ENCODE results near the gene HS3ST5. TPM values are rescaled to one million over a fixed set of nuclear protein-coding genes. Genes with fewer than 3 reads are reported as not detected.

HS3ST5 gene
- total and polyA plus RNA-seq, 2 experiments from 2014 or later = not detected

DNA sequence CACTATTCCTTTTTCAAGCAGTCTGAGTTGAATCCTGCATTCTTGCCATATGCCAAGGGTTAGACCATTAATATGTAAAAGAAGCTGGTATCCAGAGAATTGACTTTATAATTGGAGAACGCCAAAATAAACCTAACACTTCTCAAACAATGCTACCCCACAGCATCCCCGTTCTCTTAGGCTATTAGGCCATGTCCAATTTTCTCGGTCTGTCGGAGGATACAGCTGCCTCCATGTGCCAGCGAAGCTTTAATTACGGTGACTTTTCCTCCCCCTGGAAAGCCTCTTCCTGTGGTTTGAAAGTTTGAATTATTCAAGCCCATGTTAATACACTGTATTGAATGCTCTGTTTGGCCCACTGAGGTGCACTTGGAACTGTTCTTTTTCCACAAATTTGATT is 60.5 kb downstream of the HS3ST5 start:
- H3K9me2 ChIP-seq (ENCODE audit: insufficient read depth) = no peaks in the 10 kb centered on the region
- H3F3A ChIP-seq (ENCODE audit: insufficient read depth) = no peaks in the 10 kb centered on the region
- H3K79me2 ChIP-seq (ENCODE audit: insufficient read depth) = no peaks in the 10 kb centered on the region
- TF ChIP-seq EZH2 (IDR thresholded peaks at IDR 0.05; ENCODE audit: insufficient read depth, poor library complexity, severe bottlenecking) (no peak), EZH2phosphoT487 (IDR thresholded peaks at IDR 0.05; ENCODE audit: insufficient read depth, low read depth) (no peak)
- H2AFZ ChIP-seq = no peak overlapping the region
- no peak for DNase-seq
- H3K36me3 ChIP-seq (ENCODE audit: low read depth) = no peaks in the 10 kb centered on the region
- H4K20me1 ChIP-seq (ENCODE audit: insufficient read depth) = no peaks in the 10 kb centered on the region
- in situ Hi-C loops (cut with MboI) = loop anchor here (25.0 kb wide), 1 partner anchor 295 kb away; no protein-coding TSS in a partner anchor
- H3K4me3 ChIP-seq = no peak overlapping the region
- no peak overlapping the region for H3K4me2 ChIP-seq (ENCODE audit: unreplicated experiment)
- H3K9me3 ChIP-seq (ENCODE audit: low read depth) = no peaks in the 10 kb centered on the region
- H3K9ac ChIP-seq = no peak overlapping the region
- H3K27me3 ChIP-seq (replicated peaks; ENCODE audit: insufficient read depth) = peaks cover 8% of the 10 kb centered on the region; the same call in 1 of the 2 replicates
- 16 to 19% methylated on average over 6 of the region's 6 CpGs for WGBS, 2 experiments (ENCODE audit: low coverage in 1 of 2, low lambda C conversion rate in 2 of 2, missing lambda C conversion rate in 2 of 2)
- no peaks in the 10 kb centered on the region for H3K4me1 ChIP-seq (ENCODE audit: insufficient read depth)
- no peak overlapping the region for H3K27ac ChIP-seq

DNA sequence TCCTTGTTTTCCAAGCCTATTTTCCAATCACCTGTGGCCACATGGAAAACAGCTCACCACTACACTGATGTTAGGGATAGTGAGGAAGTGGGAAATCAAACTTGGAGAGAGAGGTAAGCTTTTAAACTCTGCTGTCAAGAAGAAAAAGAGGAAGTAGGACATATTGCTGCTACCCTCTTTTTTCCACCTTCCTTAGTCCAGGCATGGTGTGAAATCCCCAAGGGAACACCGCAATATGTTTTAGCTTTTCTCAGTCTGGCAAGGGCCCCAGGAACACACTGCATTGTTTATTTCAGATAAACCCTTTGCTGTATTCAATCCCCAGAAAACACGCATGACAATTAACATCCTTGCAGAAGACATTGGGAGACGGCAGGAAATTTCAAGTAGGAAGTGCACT is 61.3 kb downstream of the HS3ST5 start:
- Histone ChIP-seq H4K20me1 (ENCODE audit: insufficient read depth) (no peaks in the 10 kb centered on the region), H3K27me3 (replicated peaks; ENCODE audit: insufficient read depth) (0 out of 2 replicates have a peak, but pooled peaks cover 4% of the 10 kb centered on the region), H3K27ac (no peak overlapping the region), H3K9me3 (ENCODE audit: low read depth) (no peaks in the 10 kb centered on the region), H3K4me2 (ENCODE audit: unreplicated experiment) (no peak overlapping the region), H3K36me3 (ENCODE audit: low read depth) (no peaks in the 10 kb centered on the region), H3K4me3 (no peak overlapping the region), H3F3A (ENCODE audit: insufficient read depth) (no peaks in the 10 kb centered on the region), H3K4me1 (ENCODE audit: insufficient read depth) (no peaks in the 10 kb centered on the region), H3K79me2 (ENCODE audit: insufficient read depth) (no peaks in the 10 kb centered on the region), H3K9me2 (ENCODE audit: insufficient read depth) (no peaks in the 10 kb centered on the region), H2AFZ (no peak overlapping the region), H3K9ac (no peak overlapping the region)
- in situ Hi-C loops (cut with MboI) = loop anchor here (25.0 kb wide), 1 partner anchor 294 kb away; no protein-coding TSS in a partner anchor
- TF ChIP-seq EZH2phosphoT487 (IDR thresholded peaks at IDR 0.05; ENCODE audit: insufficient read depth, low read depth) = no peak
- TF ChIP-seq EZH2 (IDR thresholded peaks at IDR 0.05; ENCODE audit: insufficient read depth, poor library complexity, severe bottlenecking) = no peak
- DNase-seq = no peak
- 5 to 11% methylated on average over 3 of the region's 3 CpGs for WGBS, 2 experiments (ENCODE audit: low coverage in 1 of 2, low lambda C conversion rate in 2 of 2, missing lambda C conversion rate in 2 of 2)

DNA sequence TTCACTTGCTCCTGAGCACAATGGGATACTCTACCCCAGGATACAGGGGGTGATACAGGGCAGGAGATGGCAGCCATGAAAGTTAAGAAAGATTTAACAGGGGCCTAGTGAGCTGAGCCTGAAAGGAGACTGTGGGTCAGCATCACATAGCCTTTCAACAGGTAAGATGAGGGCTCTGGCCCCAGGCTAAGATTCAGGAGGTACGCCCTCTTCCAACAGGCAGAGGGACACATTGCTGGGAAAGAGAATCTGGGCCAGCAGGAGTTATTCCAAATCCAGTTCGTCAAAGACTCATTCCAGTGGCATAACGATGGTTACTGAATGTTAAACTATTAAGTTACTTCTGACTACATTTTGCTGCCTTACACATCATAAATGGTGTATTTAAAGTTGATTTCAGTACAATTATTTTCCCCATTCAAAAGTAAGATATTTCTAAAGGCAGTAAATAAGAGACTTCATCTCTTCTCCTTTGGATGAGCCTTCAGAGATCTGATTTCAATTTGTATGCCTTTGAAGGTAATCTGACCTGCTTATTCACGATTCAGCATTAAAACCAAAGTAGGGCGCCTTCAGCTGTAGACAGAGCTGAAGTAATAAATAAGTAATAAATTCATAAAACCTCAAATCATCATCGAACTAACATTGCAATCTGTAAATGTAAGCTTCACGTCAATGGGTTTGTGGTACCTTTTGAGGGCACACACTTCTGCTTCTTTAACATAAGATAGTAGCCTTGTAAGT is 62.4 kb downstream of the HS3ST5 start:
- Histone ChIP-seq H4K20me1 (ENCODE audit: insufficient read depth) (no peaks in the 10 kb centered on the region), H3K9me2 (ENCODE audit: insufficient read depth) (no peaks in the 10 kb centered on the region), H3K9ac (no peak overlapping the region), H3K4me3 (no peak overlapping the region), H3K79me2 (ENCODE audit: insufficient read depth) (no peaks in the 10 kb centered on the region), H3K9me3 (ENCODE audit: low read depth) (no peaks in the 10 kb centered on the region), H3F3A (ENCODE audit: insufficient read depth) (no peaks in the 10 kb centered on the region), H3K4me1 (ENCODE audit: insufficient read depth) (no peaks in the 10 kb centered on the region), H3K27ac (no peak overlapping the region), H3K27me3 (replicated peaks; ENCODE audit: insufficient read depth) (no peaks in the 10 kb centered on the region), H2AFZ (no peak overlapping the region), H3K36me3 (ENCODE audit: low read depth) (no peaks in the 10 kb centered on the region), H3K4me2 (ENCODE audit: unreplicated experiment) (no peak overlapping the region)
- no peak for DNase-seq
- in situ Hi-C loops (cut with MboI) = loop anchor here (25.0 kb wide), 1 partner anchor 293 kb away; no protein-coding TSS in a partner anchor
- WGBS, 2 experiments (ENCODE audit: low coverage in 1 of 2, low lambda C conversion rate in 2 of 2, missing lambda C conversion rate in 2 of 2) = 49 to 54% methylated on average over 7 of the region's 7 CpGs
- TF ChIP-seq EZH2 (IDR thresholded peaks at IDR 0.05; ENCODE audit: insufficient read depth, poor library complexity, severe bottlenecking) (no peak), EZH2phosphoT487 (IDR thresholded peaks at IDR 0.05; ENCODE audit: insufficient read depth, low read depth) (no peak)

DNA sequence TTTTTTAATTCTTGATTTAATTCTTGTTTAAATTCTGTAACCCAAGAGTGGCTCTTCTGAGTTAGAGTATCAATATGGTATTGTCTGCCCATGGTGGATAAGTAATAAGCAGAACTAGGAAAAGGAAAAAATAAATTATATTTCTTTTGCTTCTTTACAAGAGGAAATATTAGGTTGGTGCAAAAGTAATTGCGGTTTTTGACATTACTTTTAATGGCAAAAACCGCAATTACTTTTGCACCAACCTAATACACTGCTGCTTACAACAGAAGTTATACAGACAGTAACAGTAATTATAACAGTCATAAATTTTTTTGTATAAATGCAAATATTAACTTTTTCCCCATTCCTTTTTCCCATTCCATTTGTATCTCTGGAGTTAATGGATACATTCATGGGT is 65.6 kb downstream of the HS3ST5 start:
- in situ Hi-C loops (cut with MboI) = loop anchor here (25.0 kb wide), 1 partner anchor 290 kb away; no protein-coding TSS in a partner anchor
- no peak overlapping the region for H3K4me2 ChIP-seq (ENCODE audit: unreplicated experiment)
- H3F3A ChIP-seq (ENCODE audit: insufficient read depth) = no peaks in the 10 kb centered on the region
- no peak overlapping the region for H3K27ac ChIP-seq
- H3K27me3 ChIP-seq (replicated peaks; ENCODE audit: insufficient read depth) = no peaks in the 10 kb centered on the region
- no peaks in the 10 kb centered on the region for H3K79me2 ChIP-seq (ENCODE audit: insufficient read depth)
- DNase-seq = no peak
- no peak overlapping the region for H3K9ac ChIP-seq
- TF ChIP-seq EZH2 (IDR thresholded peaks at IDR 0.05; ENCODE audit: insufficient read depth, poor library complexity, severe bottlenecking) (no peak), EZH2phosphoT487 (IDR thresholded peaks at IDR 0.05; ENCODE audit: insufficient read depth, low read depth) (no peak)
- 24 to 29% methylated on average over 2 of the region's 2 CpGs for WGBS, 2 experiments (ENCODE audit: low coverage in 1 of 2, low lambda C conversion rate in 2 of 2, missing lambda C conversion rate in 2 of 2)
- no peaks in the 10 kb centered on the region for H3K9me3 ChIP-seq (ENCODE audit: low read depth)
- H2AFZ ChIP-seq = no peak overlapping the region
- H3K4me1 ChIP-seq (ENCODE audit: insufficient read depth) = no peaks in the 10 kb centered on the region
- H3K4me3 ChIP-seq = no peak overlapping the region
- H3K9me2 ChIP-seq (ENCODE audit: insufficient read depth) = no peaks in the 10 kb centered on the region
- no peaks in the 10 kb centered on the region for H4K20me1 ChIP-seq (ENCODE audit: insufficient read depth)
- no peaks in the 10 kb centered on the region for H3K36me3 ChIP-seq (ENCODE audit: low read depth)

Data from GM23248 (cell line).